GM21360 (cell line): Measurements from ENCODE around the gene METTL26.

Experiments used
- ATAC-seq: cut with Tn5 transposase; IDR thresholded peaks from one replicate; pipeline ENCODE4 v1.9.1; 2021; ENCODE audit warnings: mild to moderate bottlenecking, moderate library complexity; ENCODE audit not compliant: unreplicated experiment

METTL26 gene

GRCh38 chr16:660459-661183, 24.5 kb upstream of the METTL26 start:
- peak; percentile 50 for ATAC-seq

GRCh38 chr16:660132-660458, 24.0 kb upstream of the METTL26 start:
- no peak for ATAC-seq

DNA sequence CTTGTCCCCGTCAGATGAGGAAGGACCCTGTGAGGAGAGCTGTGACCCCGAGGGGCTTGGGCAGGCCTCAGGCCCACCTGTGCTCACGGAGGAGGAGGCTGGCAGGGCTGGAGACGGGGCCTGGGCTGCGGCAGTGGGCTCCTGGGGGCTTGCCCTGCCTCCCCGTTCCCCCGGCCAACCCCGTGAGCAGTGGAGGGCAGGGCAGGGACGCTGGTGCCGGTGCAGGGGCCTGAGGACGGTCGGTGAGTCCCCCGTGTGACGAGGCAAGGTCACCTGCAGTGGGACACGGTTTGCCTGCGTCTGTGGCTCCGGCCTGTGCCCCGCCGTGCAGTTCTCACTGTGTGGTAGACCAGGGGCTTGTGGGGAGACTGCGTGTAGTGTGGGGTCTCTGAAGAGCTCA, 23.5 kb upstream of the METTL26 start:
- no peak for ATAC-seq

DNA sequence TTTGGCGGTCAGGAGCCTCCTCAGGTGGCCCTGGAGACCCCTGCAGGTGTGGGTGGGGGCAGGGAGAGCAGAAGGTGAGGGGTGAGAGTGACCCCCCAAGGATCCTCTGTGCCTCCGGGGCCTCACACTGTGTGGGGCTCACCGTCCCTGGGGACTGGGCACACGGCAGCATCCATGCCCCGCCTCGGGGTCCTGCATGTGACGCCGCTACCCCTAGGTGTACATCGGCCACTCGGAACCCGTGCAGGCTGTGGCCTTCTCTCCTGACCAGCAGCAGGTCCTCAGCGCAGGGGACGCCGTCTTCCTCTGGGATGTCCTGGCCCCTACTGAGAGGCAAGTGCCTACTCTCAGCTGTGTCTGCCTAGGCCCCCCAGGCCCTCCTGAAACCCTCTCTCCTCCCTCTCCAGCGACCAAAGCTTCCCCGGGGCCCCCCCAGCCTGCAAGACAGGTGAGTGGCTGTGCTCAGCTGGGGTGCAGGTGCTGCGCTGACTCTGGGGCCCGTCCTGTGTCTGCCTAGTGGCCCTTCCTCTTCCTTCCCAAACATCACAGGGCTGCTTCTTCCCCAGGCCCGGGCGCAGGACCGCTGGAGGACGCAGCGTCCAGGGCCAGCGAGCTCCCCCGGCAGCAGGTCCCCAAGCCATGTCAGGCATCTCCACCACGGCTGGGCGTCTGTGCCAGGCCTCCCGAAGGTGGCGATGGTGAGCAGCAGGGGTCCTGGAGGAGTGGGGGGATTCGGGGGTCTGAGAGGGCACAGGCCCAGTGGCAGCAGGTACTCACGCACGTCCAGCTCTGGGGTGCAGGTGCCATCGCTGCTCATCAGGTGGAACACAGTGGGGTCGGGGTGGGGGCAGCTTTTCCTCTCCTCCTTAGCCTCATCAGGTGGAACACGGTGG, 22.8 kb upstream of the METTL26 start:
- ATAC-seq: no peak

DNA sequence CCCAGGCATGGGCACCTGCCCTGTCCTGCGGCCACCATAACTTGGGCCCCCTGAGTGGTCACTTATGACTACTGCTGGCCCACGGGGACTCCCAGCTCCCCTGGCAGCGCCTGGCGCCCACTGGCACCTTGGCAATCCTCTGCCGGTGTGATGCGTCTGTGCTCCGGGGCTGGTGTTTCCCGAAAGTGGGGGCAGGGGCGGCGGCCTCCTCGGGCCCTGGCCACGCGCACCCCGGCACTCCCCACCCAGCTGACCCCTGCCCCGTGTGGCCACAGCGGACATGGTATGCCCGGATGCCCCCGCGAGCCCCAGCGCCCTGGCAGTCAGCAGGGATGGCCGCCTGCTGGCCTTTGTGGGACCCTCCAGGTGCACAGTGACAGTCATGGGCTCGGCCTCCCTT, 21.4 kb upstream of the METTL26 start:
- ATAC-seq: no peak

GRCh38 chr16:654034-654433, 17.9 kb upstream of the METTL26 start:
- ATAC-seq: no peak

GRCh38 chr16:652454-653305, 16.6 kb upstream of the METTL26 start:
- no peak for ATAC-seq

- ATAC-seq: no peak
These were observed 15.7 kb upstream of the METTL26 start for GRCh38 chr16:651844-652243.

- ATAC-seq: no peak
These were observed 13.5 kb upstream of the METTL26 start for GRCh38 chr16:649631-650030.

DNA sequence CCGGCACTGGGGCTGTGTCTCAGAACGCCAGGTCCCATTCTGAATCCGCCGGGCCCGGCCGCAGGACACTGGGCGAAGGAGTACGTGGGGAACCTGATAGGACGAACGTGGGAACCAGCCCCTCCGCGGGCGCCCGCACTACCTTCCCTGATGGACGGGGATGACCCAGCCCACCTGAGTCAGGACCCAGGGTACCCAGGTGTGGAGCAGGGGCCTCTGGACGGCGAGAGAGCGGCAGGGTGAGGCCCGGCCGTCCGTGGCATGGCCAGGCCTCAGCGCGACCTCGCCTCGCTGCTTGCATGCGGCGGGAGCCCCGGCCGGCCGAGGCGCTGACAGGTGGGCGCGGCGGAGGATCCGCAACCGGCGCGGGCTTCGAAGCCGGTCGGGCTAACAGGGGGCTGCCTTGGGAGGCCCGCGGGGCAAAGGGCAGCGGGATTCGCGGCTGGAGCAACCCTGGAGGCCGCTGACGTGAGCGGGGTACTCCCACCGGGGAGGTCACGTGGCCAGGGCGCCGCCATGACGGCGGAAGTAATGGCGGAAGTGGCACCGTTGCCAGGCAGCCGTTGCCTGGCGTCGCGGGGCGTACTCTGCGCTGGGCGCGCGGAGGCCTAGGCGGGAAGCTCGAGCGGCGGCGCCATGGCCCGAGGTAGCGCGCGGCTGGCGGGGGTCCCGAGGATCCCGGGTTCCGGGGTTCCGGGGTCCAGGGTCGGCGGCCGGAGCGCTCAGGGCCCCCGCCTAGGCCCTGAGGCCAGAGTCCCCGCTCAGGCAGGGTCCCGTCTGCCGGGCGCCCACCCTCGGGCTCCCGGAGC, 12.9 kb upstream of the METTL26 start, which contains the start of gene WDR90:
Gene WDR90, plus strand, starts transcription at position 585 of the 809 bp plus-strand sequence. Its CDS starts 52 bp downstream, at position 637.
- peak; percentile 69 for ATAC-seq

GRCh38 chr16:648071-648780, 12.1 kb upstream of the METTL26 start:
- no peak for ATAC-seq

GRCh38 chr16:647173-647902, 11.2 kb upstream of the METTL26 start:
- ATAC-seq: no peak

DNA sequence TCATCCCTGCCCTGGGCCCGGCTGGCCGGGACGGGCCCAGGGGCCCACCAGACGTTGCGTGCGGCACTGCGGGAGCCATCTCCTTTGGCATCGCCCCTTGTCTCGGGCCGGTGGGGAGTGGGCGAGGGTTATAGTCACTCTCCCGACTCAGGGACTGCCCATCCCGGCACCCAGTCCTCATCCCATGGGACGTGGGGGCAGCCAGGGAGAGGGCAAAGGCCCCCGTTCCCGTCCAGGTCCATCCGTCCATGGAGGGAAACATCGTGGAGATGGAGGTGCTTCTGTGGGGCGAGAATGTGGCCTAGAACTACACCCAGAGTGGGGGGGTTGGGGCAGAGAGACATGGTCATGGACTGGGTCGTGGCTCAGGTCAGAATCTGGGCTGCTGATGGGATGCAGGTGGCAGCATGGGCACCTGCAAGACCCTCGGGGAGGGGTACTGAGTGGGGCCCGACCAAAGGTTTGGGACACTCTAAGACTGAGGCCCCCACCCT, 10.6 kb upstream of the METTL26 start:
- ATAC-seq: no peak

GRCh38 chr16:645852-646678, 10.0 kb upstream of the METTL26 start:
- ATAC-seq: no peak

DNA sequence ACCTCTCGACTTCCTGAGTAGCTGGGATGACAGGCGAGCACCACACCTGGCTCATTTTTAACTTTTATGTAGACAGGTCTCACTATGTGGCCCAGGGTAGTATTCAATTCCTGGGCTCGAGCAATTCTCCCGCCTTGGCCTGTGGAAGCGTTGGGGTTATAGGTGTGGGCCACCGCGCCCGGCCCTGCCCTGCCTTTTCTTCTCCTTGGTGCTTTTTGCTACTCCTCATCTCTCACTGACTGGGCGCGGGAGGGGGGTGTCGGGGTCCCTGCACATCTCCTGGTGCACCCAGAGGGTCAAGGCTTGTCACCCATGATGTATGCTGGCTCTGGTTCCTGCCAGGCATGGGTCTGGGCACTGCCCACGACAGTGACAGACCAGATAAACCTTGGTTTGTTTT, 8.5 kb upstream of the METTL26 start:
- ATAC-seq: no peak

DNA sequence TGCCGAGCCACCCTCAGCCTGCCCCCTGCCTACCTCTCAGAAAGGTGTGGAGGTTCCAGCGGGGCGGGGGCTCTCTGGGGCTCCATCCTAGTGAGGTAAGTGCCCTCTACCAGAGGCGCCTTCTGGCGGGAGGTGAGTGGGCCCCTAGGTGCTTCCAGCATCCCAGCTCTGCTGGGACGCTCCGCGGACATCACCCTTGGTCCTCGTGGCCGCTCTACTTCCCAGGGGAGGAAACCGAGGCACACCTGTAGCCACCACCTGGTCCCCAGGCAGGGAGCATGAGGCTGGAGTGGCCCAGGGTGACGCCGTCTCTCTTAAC, 6.9 kb upstream of the METTL26 start:
- no peak for ATAC-seq

GRCh38 chr16:642189-643049, 6.3 kb upstream of the METTL26 start:
- ATAC-seq: peak; percentile 32
